Measurements from ENCODE around the gene ABCA1.
A peak's percentile ranks its signal among the peaks of the same experiment; 100 is the strongest.

The ABCA1 gene

GRCh38 chr9:104868687-104869404, 59.1 kb downstream of the ABCA1 start:
- H3K27me3 ChIP-seq (ENCODE audit: control insufficient read depth, insufficient read depth, low read length), result no peaks in the 10 kb centered on the region
- no peak overlapping the region for H3K27ac ChIP-seq (ENCODE audit: low read depth, low read length)
- no peak overlapping the region for H3K4me3 ChIP-seq (ENCODE audit: low read depth, low read length)
- peaks cover 31% of the 10 kb centered on the region for H3K4me1 ChIP-seq (ENCODE audit: control insufficient read depth, insufficient read depth, low read length)
- no peaks in the 10 kb centered on the region for H3K36me3 ChIP-seq (ENCODE audit: control insufficient read depth, insufficient read depth, low read length)
- peaks cover 4% of the 10 kb centered on the region; the same call in 1 of the 2 replicates for H3K9me3 ChIP-seq (ENCODE audit: control insufficient read depth, insufficient read depth, low read depth, low read length)
- peak overlapping the region; percentile 24 for H3K9ac ChIP-seq (ENCODE audit: low read length)

DNA sequence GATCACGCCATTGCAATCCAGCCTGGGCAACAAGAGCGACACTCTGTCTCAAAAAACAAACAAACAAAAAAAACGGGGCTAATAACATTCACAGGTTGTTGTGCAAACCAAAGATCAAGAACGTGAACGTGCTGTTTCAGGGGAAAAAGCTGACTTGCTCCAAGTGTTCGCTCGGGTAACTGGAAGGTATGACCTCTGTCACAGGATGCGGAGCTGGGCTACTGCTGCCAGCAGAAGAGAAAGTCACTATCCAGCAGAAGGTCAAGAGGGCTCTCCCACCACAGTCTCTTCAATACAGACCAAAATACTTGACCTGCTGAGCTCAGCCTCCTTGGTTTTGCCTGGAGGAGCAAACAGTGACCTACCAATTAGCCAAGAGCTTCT, 59.7 kb downstream of the ABCA1 start:
- no peak overlapping the region for H3K27ac ChIP-seq (ENCODE audit: low read depth, low read length)
- H3K4me3 ChIP-seq (ENCODE audit: low read depth, low read length), result no peak overlapping the region
- H3K4me1 ChIP-seq (ENCODE audit: control insufficient read depth, insufficient read depth, low read length), result peaks cover 37% of the 10 kb centered on the region
- H3K27me3 ChIP-seq (ENCODE audit: control insufficient read depth, insufficient read depth, low read length), result no peaks in the 10 kb centered on the region
- no peaks in the 10 kb centered on the region for H3K36me3 ChIP-seq (ENCODE audit: control insufficient read depth, insufficient read depth, low read length)
- H3K9ac ChIP-seq (ENCODE audit: low read length), result peak overlapping the region; percentile 24
- peaks cover 4% of the 10 kb centered on the region; the same call in 1 of the 2 replicates for H3K9me3 ChIP-seq (ENCODE audit: control insufficient read depth, insufficient read depth, low read depth, low read length)

DNA sequence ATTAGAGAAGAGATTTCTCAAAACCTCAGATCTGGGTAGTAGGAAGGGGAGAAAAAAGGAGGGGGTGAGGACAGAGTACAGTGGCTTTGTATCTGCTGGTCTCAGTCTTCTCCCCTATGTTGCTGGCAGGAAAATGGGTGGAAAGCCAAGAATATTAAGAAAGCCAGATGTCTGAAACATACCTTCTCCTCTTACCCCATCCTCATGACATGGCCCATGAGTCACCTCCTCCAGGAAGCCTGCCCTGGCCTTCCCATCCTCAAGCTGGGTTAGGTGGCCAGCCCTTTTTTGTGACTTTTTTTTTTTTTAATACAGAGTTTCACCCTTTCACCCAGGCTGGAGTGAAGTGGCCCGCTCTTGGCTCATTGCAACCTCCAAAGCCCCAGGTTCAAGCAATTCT, 61.8 kb downstream of the ABCA1 start:
- Histone ChIP-seq H3K36me3 (ENCODE audit: control insufficient read depth, insufficient read depth, low read length) (no peaks in the 10 kb centered on the region), H3K9me3 (ENCODE audit: control insufficient read depth, insufficient read depth, low read depth, low read length) (peaks cover 4% of the 10 kb centered on the region; the same call in 1 of the 2 replicates), H3K9ac (ENCODE audit: low read length) (no peak overlapping the region), H3K4me1 (ENCODE audit: control insufficient read depth, insufficient read depth, low read length) (peaks cover 45% of the 10 kb centered on the region), H3K27ac (ENCODE audit: low read depth, low read length) (no peak overlapping the region), H3K4me3 (ENCODE audit: low read depth, low read length) (no peak overlapping the region), H3K27me3 (ENCODE audit: control insufficient read depth, insufficient read depth, low read length) (no peaks in the 10 kb centered on the region)

GRCh38 chr9:104864675-104865104, 63.3 kb downstream of the ABCA1 start:
- Histone ChIP-seq H3K27ac (ENCODE audit: low read depth, low read length) (no peak overlapping the region), H3K4me1 (ENCODE audit: control insufficient read depth, insufficient read depth, low read length) (peaks cover 40% of the 10 kb centered on the region), H3K36me3 (ENCODE audit: control insufficient read depth, insufficient read depth, low read length) (no peaks in the 10 kb centered on the region), H3K9me3 (ENCODE audit: control insufficient read depth, insufficient read depth, low read depth, low read length) (no peaks in the 10 kb centered on the region), H3K27me3 (ENCODE audit: control insufficient read depth, insufficient read depth, low read length) (no peaks in the 10 kb centered on the region), H3K4me3 (ENCODE audit: low read depth, low read length) (no peak overlapping the region), H3K9ac (ENCODE audit: low read length) (no peak overlapping the region)

DNA sequence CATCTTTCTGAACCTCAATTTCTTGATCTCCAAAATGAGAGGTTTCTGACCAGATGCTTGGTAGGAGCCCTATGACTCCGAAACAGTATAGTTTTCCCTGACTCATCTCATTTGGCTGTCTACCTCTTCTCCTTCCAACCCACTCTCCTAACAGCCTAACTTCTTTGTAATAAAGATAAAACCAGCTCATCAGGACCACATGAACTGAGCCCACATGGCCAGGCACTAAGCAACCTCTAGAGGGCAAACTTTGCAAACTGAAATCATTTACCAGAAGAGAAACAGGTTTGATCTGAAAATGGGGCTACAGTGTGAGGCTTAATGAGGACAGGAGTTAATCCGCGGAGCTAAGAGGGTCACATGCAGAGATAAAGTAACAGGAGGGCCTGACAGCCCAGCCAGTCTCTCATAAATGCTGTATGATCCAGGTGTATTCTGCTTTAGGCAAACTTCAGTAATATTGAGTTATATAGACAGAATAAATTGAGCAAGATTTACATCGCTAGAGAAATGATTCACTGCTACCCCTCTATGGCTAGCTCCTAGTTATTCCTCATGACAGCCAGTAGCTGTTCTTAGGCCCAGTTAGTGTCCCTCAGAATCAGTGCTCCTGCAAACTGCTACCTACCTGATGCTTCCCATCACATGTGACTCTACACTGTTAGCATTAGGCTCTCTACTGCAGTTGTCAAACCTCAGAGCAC, 64.6 kb downstream of the ABCA1 start:
- Histone ChIP-seq H3K9me3 (ENCODE audit: control insufficient read depth, insufficient read depth, low read depth, low read length) (no peaks in the 10 kb centered on the region), H3K36me3 (ENCODE audit: control insufficient read depth, insufficient read depth, low read length) (peaks cover 1% of the 10 kb centered on the region; the same call in 1 of the 2 replicates), H3K4me3 (ENCODE audit: low read depth, low read length) (no peak overlapping the region), H3K9ac (ENCODE audit: low read length) (no peak overlapping the region), H3K4me1 (ENCODE audit: control insufficient read depth, insufficient read depth, low read length) (peaks cover 27% of the 10 kb centered on the region), H3K27me3 (ENCODE audit: control insufficient read depth, insufficient read depth, low read length) (no peaks in the 10 kb centered on the region), H3K27ac (ENCODE audit: low read depth, low read length) (no peak overlapping the region)

- Histone ChIP-seq H3K36me3 (ENCODE audit: control insufficient read depth, insufficient read depth, low read length) (peaks cover 2% of the 10 kb centered on the region; the same call in 1 of the 2 replicates), H3K4me1 (ENCODE audit: control insufficient read depth, insufficient read depth, low read length) (peaks cover 25% of the 10 kb centered on the region), H3K27me3 (ENCODE audit: control insufficient read depth, insufficient read depth, low read length) (no peaks in the 10 kb centered on the region), H3K9ac (ENCODE audit: low read length) (no peak overlapping the region), H3K27ac (ENCODE audit: low read depth, low read length) (no peak overlapping the region), H3K9me3 (ENCODE audit: control insufficient read depth, insufficient read depth, low read depth, low read length) (no peaks in the 10 kb centered on the region), H3K4me3 (ENCODE audit: low read depth, low read length) (no peak overlapping the region)
These were observed 66.6 kb downstream of the ABCA1 start for GRCh38 chr9:104861397-104861796.

- peaks cover 25% of the 10 kb centered on the region for H3K4me1 ChIP-seq (ENCODE audit: control insufficient read depth, insufficient read depth, low read length)
These were observed 67.7 kb downstream of the ABCA1 start for GRCh38 chr9:104860263-104860662.

GRCh38 chr9:104858846-104859245, 69.1 kb downstream of the ABCA1 start:
- no peaks in the 10 kb centered on the region for H3K27me3 ChIP-seq (ENCODE audit: control insufficient read depth, insufficient read depth, low read length)
- peaks cover 13% of the 10 kb centered on the region for H3K4me1 ChIP-seq (ENCODE audit: control insufficient read depth, insufficient read depth, low read length)
- H3K9ac ChIP-seq (ENCODE audit: low read length), result no peak overlapping the region
- no peak overlapping the region for H3K4me3 ChIP-seq (ENCODE audit: low read depth, low read length)
- no peaks in the 10 kb centered on the region for H3K9me3 ChIP-seq (ENCODE audit: control insufficient read depth, insufficient read depth, low read depth, low read length)
- H3K27ac ChIP-seq (ENCODE audit: low read depth, low read length), result no peak overlapping the region
- peaks cover 2% of the 10 kb centered on the region; the same call in 1 of the 2 replicates for H3K36me3 ChIP-seq (ENCODE audit: control insufficient read depth, insufficient read depth, low read length)

More at GRCh38 chr9:104860263-104860662, 67.7 kb downstream of the ABCA1 start:
- no peak overlapping the region for H3K27ac ChIP-seq (ENCODE audit: low read depth, low read length)
- H3K4me3 ChIP-seq (ENCODE audit: low read depth, low read length), result no peak overlapping the region
- no peaks in the 10 kb centered on the region for H3K9me3 ChIP-seq (ENCODE audit: control insufficient read depth, insufficient read depth, low read depth, low read length)
- H3K27me3 ChIP-seq (ENCODE audit: control insufficient read depth, insufficient read depth, low read length), result no peaks in the 10 kb centered on the region
- H3K36me3 ChIP-seq (ENCODE audit: control insufficient read depth, insufficient read depth, low read length), result peaks cover 2% of the 10 kb centered on the region; the same call in 1 of the 2 replicates
- H3K9ac ChIP-seq (ENCODE audit: low read length), result no peak overlapping the region

DNA sequence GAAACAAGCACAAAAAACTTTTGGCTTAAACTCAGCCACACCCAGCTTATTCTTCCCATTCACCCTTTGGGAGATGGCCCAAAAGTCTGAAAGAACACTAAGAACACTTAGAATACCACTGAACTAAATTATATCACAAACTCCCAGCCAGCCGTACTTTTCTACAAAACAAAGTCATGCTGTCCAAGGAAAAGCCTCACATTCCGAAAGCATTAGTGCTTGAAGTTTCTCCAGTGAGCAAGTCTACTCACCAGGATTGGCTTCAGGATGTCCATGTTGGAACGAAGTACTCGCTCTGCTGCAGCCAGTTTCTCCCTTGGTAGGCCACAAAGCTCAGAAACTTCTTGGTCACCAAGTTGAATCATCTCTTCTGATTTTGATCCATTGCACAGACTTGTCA, 69.7 kb downstream of the ABCA1 start:
- H3K27me3 ChIP-seq (ENCODE audit: control insufficient read depth, insufficient read depth, low read length), result no peaks in the 10 kb centered on the region
- peaks cover 8% of the 10 kb centered on the region; the same call in 1 of the 2 replicates for H3K4me1 ChIP-seq (ENCODE audit: control insufficient read depth, insufficient read depth, low read length)
- H3K27ac ChIP-seq (ENCODE audit: low read depth, low read length), result no peak overlapping the region
- H3K4me3 ChIP-seq (ENCODE audit: low read depth, low read length), result no peak overlapping the region
- H3K9ac ChIP-seq (ENCODE audit: low read length), result no peak overlapping the region
- no peaks in the 10 kb centered on the region for H3K9me3 ChIP-seq (ENCODE audit: control insufficient read depth, insufficient read depth, low read depth, low read length)
- peaks cover 2% of the 10 kb centered on the region; the same call in 1 of the 2 replicates for H3K36me3 ChIP-seq (ENCODE audit: control insufficient read depth, insufficient read depth, low read length)

DNA sequence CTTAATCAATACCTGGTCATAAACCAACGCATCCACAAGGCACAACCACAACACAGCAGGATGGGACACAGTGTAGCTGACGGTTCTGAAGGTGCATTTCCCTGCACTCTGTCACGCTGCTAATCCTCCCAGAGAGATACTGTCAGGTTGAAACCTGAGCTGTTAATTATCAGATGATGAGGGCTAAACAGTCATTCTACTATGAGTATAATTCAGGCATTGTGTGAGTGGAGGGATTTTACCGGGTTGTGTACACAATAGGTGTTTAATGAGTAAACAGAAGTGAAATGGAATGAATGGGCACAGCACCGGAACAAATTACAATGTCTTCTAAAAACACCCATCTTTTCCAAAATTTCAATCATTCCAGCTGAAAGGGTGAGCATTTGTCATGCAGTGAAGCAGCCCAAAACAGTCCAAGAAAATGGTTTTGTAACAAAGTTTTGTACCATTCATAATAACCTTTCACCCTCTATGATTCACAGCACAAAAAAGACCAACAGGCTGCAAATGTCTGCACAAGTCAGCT, 71.5 kb downstream of the ABCA1 start:
- Histone ChIP-seq H3K27ac (ENCODE audit: low read depth, low read length) (no peak overlapping the region), H3K9ac (ENCODE audit: low read length) (no peak overlapping the region), H3K27me3 (ENCODE audit: control insufficient read depth, insufficient read depth, low read length) (no peaks in the 10 kb centered on the region), H3K36me3 (ENCODE audit: control insufficient read depth, insufficient read depth, low read length) (peaks cover 2% of the 10 kb centered on the region; the same call in 1 of the 2 replicates), H3K9me3 (ENCODE audit: control insufficient read depth, insufficient read depth, low read depth, low read length) (no peaks in the 10 kb centered on the region), H3K4me3 (ENCODE audit: low read depth, low read length) (no peak overlapping the region), H3K4me1 (ENCODE audit: control insufficient read depth, insufficient read depth, low read length) (no peaks in the 10 kb centered on the region)

- H3K36me3 ChIP-seq (ENCODE audit: control insufficient read depth, insufficient read depth, low read length), result peaks cover 2% of the 10 kb centered on the region; the same call in 1 of the 2 replicates
These were observed 72.1 kb downstream of the ABCA1 start for GRCh38 chr9:104855807-104856206.

More at GRCh38 chr9:104855807-104856206, 72.1 kb downstream of the ABCA1 start:
- H3K4me1 ChIP-seq (ENCODE audit: control insufficient read depth, insufficient read depth, low read length), result no peaks in the 10 kb centered on the region
- no peak overlapping the region for H3K27ac ChIP-seq (ENCODE audit: low read depth, low read length)
- no peaks in the 10 kb centered on the region for H3K9me3 ChIP-seq (ENCODE audit: control insufficient read depth, insufficient read depth, low read depth, low read length)
- H3K4me3 ChIP-seq (ENCODE audit: low read depth, low read length), result no peak overlapping the region
- no peaks in the 10 kb centered on the region for H3K27me3 ChIP-seq (ENCODE audit: control insufficient read depth, insufficient read depth, low read length)
- no peak overlapping the region for H3K9ac ChIP-seq (ENCODE audit: low read length)

Data from HUES6 (cell line).